Measurements from ENCODE around the gene TMEM242. TPM values are rescaled to one million over a fixed set of nuclear protein-coding genes. Genes with fewer than 3 reads are reported as not detected.

TMEM242 gene
- total and polyA plus RNA-seq, 2 of the 8 experiments (the other 6 are each of a cell fraction or from before 2014, with no cell fraction given), result 2.4 to 9.0 TPM

DNA sequence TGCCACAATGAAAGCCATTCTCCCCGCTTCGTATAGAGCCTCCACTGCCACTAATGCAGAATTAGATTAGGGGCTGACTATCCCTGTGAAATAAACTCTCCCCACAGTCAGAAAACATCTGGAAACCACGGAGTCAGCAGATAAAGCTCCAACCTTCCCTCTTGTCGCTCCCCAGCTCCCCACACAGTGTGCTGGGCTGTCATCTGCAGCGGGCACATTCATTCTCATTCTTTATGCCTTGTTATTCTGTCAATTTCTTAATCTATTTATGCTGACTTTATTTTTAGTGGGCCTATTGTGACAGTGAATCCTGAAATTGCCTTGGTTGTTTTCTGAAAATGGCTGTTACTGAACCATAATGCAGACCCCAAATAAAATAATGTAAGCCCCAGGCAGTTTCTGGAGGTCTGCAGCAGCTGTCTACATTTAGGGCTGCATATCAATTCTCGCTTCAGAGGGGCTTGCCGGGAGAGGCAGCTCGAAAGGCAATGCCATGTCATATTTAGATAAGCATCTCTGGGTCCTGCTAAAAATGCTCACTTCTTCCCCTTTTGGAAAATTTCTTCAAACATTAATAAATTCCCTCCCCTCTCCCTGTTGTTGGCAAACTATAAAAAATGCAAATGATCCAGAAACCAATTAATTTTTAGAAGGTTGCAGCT is 71.6 kb downstream of the TMEM242 start:
- Histone ChIP-seq H2BK120ac (replicated peaks; ENCODE audit: low read depth, low read length) (no peak overlapping the region), H3K27ac (ENCODE audit: low read depth, low read length) (no peak overlapping the region), H3K18ac (ENCODE audit: extremely low read depth, low read length) (no peak overlapping the region), H3K4me2 (ENCODE audit: insufficient read depth in 1 of 2, low read depth in 2 of 2, low read length in 2 of 2) (no peak overlapping the region), H2AK5ac (ENCODE audit: low read depth, low read length) (no peak overlapping the region), H2BK5ac (ENCODE audit: low read depth, low read length) (no peak overlapping the region), H3K4me3 (ENCODE audit: extremely low read depth in 1 of 4, insufficient read depth in 2 of 4, low read depth in 3 of 4, low read length in 4 of 4) (no peak overlapping the region), H3K36me3 (ENCODE audit: control insufficient read depth in 2 of 4, insufficient read depth in 4 of 4, low read length in 3 of 4) (no peaks in the 10 kb centered on the region), H3K14ac (ENCODE audit: insufficient read length) (no peak overlapping the region), H3K27me3 (replicated peaks in 1 of 4; ENCODE audit: control insufficient read depth in 3 of 4, extremely low read depth in 1 of 4, insufficient read depth in 3 of 4, low read length in 3 of 4) (no peaks in the 10 kb centered on the region; a peak in 1 of 7 replicates), H3K56ac (replicated peaks; ENCODE audit: insufficient read length, low read depth, low read length) (no peak overlapping the region), H4K5ac (ENCODE audit: insufficient read length, low read depth, low read length) (no peak overlapping the region), H3K9ac (replicated peaks in 1 of 4; ENCODE audit: extremely low read depth in 1 of 4, low read depth in 3 of 4, low read length in 3 of 4) (no peak overlapping the region), H3K23ac (ENCODE audit: insufficient read length) (no peak overlapping the region), H4K8ac (ENCODE audit: extremely low read depth, insufficient read depth, low read length) (no peak overlapping the region), H3K79me1 (ENCODE audit: low read depth, low read length) (no peaks in the 10 kb centered on the region), H2BK20ac (ENCODE audit: low read length) (no peak overlapping the region), H3K9me3 (ENCODE audit: insufficient read depth in 2 of 2, low read depth in 1 of 2, low read length in 1 of 2) (no peaks in the 10 kb centered on the region; a peak in 1 of 4 replicates), H3K79me2 (ENCODE audit: control insufficient read depth in 1 of 2, insufficient read depth in 2 of 2, low read length in 2 of 2) (no peaks in the 10 kb centered on the region), H2BK12ac (ENCODE audit: low read depth, low read length) (no peak overlapping the region), H3K23me2 (ENCODE audit: low read depth, low read length) (no peaks in the 10 kb centered on the region), H2BK15ac (ENCODE audit: low read length) (no peak overlapping the region), H3K4me1 (replicated peaks in 1 of 4; ENCODE audit: control insufficient read depth in 3 of 4, insufficient read depth in 4 of 4, low read length in 3 of 4) (no peaks in the 10 kb centered on the region), H4K91ac (replicated peaks; ENCODE audit: insufficient read length, low read length) (no peak overlapping the region), H2AFZ (ENCODE audit: low read length) (no peak overlapping the region), H4K20me1 (replicated peaks in 1 of 2; ENCODE audit: control insufficient read depth in 1 of 2, insufficient read depth in 2 of 2, low read length in 2 of 2) (no peaks in the 10 kb centered on the region), H3K4ac (replicated peaks; ENCODE audit: insufficient read length, low read depth, low read length) (no peak overlapping the region)
- no peak for DNase-seq (ENCODE audit: low read depth in 1 of 2, low spot score in 2 of 2)
- 78% methylated on average over 8 of the region's 8 CpGs; no CpG with 5 or more reads in 1 of the 2 experiments for WGBS, 2 experiments (ENCODE audit: extremely low coverage in 1 of 2, insufficient coverage in 1 of 2, insufficient read length in 1 of 2, insufficient replicate concordance in 2 of 2, low coverage in 1 of 2, low lambda C conversion rate in 2 of 2, missing lambda C conversion rate in 1 of 2)
- no peak for FAIRE-seq
- POLR2A ChIA-PET (ENCODE audit: partially characterized antibody), result no interaction called here
- CTCF ChIA-PET (ENCODE audit: partially characterized antibody), result interaction anchor here (0.9 to 2.5 kb wide), 6 partner anchors 9 to 821 kb away, joined by 3 to 14 read pairs (median 4); no protein-coding TSS in a partner anchor
- TF ChIP-seq CBX8 (IDR thresholded peaks at IDR 0.05; ENCODE audit: borderline replicate concordance, low read depth, low read length) (no peak), CEBPB (IDR thresholded peaks at IDR 0.05; ENCODE audit: low read depth, low read length) (no peak), JUND (IDR thresholded peaks at IDR 0.05; ENCODE audit: low read length) (no peak), MAFK (IDR thresholded peaks at IDR 0.05; ENCODE audit: low read depth, low read length) (no peak), CHD1 (IDR thresholded peaks at IDR 0.05; ENCODE audit: low read depth, low read length) (no peak), BCL11A (IDR thresholded peaks at IDR 0.05; ENCODE audit: low read depth in 2 of 2, low read length in 2 of 2) (no peak), SIRT6 (IDR thresholded peaks at IDR 0.05; ENCODE audit: low read length) (no peak), CBX5 (IDR thresholded peaks at IDR 0.05; ENCODE audit: low read depth, low read length) (no peak), TBP (IDR thresholded peaks at IDR 0.05; ENCODE audit: low read depth, low read length) (no peak), TEAD4 (IDR thresholded peaks at IDR 0.05; ENCODE audit: low read depth, low read length) (no peak), JUN (IDR thresholded peaks at IDR 0.05; ENCODE audit: low read depth, low read length) (no peak), SAP30 (IDR thresholded peaks at IDR 0.05; ENCODE audit: insufficient read depth, insufficient replicate concordance, low read length) (no peak)
- TF ChIP-seq, protein P1, sequence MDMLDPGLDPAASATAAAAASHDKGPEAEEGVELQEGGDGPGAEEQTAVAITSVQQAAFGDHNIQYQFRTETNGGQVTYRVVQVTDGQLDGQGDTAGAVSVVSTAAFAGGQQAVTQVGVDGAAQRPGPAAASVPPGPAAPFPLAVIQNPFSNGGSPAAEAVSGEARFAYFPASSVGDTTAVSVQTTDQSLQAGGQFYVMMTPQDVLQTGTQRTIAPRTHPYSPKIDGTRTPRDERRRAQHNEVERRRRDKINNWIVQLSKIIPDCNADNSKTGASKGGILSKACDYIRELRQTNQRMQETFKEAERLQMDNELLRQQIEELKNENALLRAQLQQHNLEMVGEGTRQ (IDR thresholded peaks at IDR 0.05; ENCODE audit: low read length), result no peak

Data from H1 (cell line).